Immature natural killer cell (primary cell): Measurements from ENCODE around the gene PKIB. TPM values are rescaled to one million over a fixed set of nuclear protein-coding genes. Genes with fewer than 3 reads are reported as not detected.
"Not testable (repeated sequence)": the region's sequence is repeated elsewhere in the genome, so short reads cannot be mapped to it uniquely, and the experiment has no call there.

ENCODE experiments used
- DNase-seq, 3 donors: peaks; one replicate each; pipeline ENCODE4 v3.0.0; 2022; ENCODE audit warnings: mixed read lengths in 1 of 3
- H3K27ac Mint-ChIP-seq, 6 donors: one replicate each; pipeline ENCODE4 v1.8.0; 2020; ENCODE audit warnings: mixed read lengths in 6 of 6, mild to moderate bottlenecking in 5 of 6, inconsistent platforms in 4 of 6, moderate library complexity in 3 of 6
- H3K27me3 Mint-ChIP-seq, 3 donors: one replicate each; pipeline ENCODE4 v1.8.0; 2020 to 2021; ENCODE audit warnings: low read depth in 3 of 3, mild to moderate bottlenecking in 3 of 3, mixed read lengths in 3 of 3, moderate library complexity in 3 of 3, inconsistent platforms in 1 of 3
- H3K36me3 Mint-ChIP-seq, 3 donors: one replicate each; pipeline ENCODE4 v1.8.0; 2020; ENCODE audit warnings: mixed read lengths in 3 of 3, inconsistent platforms in 2 of 3, mild to moderate bottlenecking in 2 of 3
- H3K4me1 Mint-ChIP-seq, 2 donors: one replicate each; pipeline ENCODE4 v1.8.0; 2020; ENCODE audit warnings: inconsistent platforms in 2 of 2, mild to moderate bottlenecking in 2 of 2, mixed read lengths in 2 of 2, moderate library complexity in 1 of 2
- H3K4me3 Mint-ChIP-seq, 5 donors: one replicate each; pipeline ENCODE4 v1.8.0; 2020; ENCODE audit warnings: mild to moderate bottlenecking in 5 of 5, mixed read lengths in 5 of 5, inconsistent platforms in 3 of 5, moderate library complexity in 3 of 5
- H3K9me3 Mint-ChIP-seq, 6 donors: one replicate each; pipeline ENCODE4 v1.8.0; 2020; ENCODE audit warnings: mild to moderate bottlenecking in 6 of 6, mixed read lengths in 6 of 6, inconsistent platforms in 4 of 6, moderate library complexity in 3 of 6
- polyA plus RNA-seq, 3 donors: library from polyadenylated mRNA; unstranded; fragments of 300-500 nt; fragmentation: Illumina TruSeq; gene quantifications; one replicate each; pipeline ENCODE4 v1.2.3, GENCODE V29; 2021

Gene PKIB
- polyA plus RNA-seq, 3 donors from 2014 or later: 2.1 to 5.0 TPM; not detected in 1

DNA sequence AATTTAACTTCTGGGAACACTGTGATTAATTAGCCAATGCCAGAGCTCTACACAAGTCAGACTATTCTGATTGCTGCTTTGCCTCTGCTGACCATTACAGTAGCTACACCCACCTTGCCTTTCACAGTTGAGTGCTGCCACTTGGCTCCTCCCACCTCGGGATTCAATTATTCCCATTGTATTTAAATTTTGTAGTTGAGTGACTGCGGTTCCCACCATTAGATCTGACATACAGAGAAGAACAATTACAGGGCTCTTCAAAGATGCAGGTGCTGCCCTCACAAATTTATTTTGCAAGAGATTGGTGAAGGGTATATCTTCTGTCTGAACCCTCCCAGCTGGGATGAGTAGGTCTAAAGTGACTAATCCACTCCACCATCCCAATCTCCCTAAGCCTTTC is 11.9 kb upstream of the PKIB start:
- H3K4me3 Mint-ChIP-seq, H3K27ac Mint-ChIP-seq: not testable (repeated sequence)
- H3K9me3 Mint-ChIP-seq: peaks cover 5 to 15% (median 10%) of the 10 kb centered on the region in 6 donors

DNA sequence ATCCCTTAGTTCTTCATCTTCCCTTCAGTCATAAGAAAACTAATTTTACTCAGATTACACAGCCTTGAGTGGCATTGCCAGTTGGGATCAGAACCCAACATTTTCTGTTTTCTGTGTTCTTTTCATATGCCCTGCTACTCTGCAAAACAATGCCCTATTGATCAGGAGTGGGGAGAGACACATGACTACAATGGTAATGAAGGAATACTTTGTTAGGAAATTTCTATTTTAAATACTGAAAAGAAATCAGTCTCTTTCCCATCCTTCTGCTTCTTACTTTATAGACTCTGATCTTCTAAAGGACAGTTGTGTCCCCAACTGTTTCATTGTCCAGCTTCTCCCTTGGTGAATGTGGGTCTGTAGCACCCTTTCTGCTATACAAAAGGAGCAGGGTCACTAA is 5.5 kb upstream of the PKIB start:
- Mint-ChIP-seq H3K36me3 (no peaks in the 10 kb centered on the region), H3K4me3 (no peak overlapping the region), H3K9me3 (peaks cover 0 to 11% (median 3%) of the 10 kb centered on the region in 6 donors), H3K27ac (no peak overlapping the region), H3K27me3 (peaks cover 2 to 6% (median 3%) of the 10 kb centered on the region in 3 donors), H3K4me1 (peaks cover 3 to 6% of the 10 kb centered on the region in 2 donors)
- DNase-seq: no peak

More for the DNA sequence above, 11.9 kb upstream of the PKIB start:
- not testable (repeated sequence) for H3K36me3 Mint-ChIP-seq, DNase-seq, H3K27me3 Mint-ChIP-seq, H3K4me1 Mint-ChIP-seq

DNA sequence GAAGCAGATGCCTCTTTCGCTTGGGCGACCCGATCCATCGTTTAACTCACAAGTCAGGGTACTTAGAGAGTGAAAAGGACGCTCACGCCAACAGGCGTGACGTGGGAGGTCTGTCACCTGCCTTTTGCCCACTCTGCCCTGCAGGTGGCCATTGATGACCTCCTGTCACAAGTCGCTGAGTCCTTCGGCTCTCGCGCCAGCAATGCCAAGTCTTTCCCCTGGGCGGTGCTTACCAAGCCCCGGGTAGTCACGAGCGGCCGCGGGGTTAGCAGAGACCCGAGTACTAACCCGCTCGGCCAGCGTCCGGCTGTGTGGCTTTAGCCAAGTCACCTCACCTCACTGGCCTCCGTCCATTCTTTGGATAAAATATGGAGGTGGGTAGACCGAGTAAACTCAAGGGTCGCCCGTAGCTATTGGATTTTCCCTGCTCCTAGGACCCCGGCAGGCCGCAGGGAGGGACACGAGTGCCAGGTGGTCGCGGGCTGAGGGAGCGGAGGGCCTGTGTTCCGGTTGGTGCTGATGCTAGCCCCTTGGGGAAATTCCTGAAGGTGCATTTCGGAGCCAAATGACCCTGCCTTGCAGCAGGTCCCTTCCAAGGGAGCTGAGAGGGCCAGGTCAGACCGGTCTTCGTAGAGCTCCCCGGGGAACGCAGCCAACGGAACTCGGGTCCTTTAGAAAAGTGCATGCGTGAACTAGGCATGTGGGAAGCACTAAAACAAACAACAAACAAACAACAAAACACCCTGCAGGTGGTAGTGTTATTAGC is 668 bp downstream of the PKIB start:
- H3K4me1 Mint-ChIP-seq: peaks cover 17 to 18% of the 10 kb centered on the region in 2 donors
- DNase-seq: peak in 1 of 3 donors; percentile 0
- no peaks in the 10 kb centered on the region for H3K36me3 Mint-ChIP-seq
- peak overlapping the region; percentile 63 to 79 (median 73) for H3K4me3 Mint-ChIP-seq
- H3K27ac Mint-ChIP-seq: no peak overlapping the region
- peaks cover 0 to 17% (median 2%) of the 10 kb centered on the region in 6 donors for H3K9me3 Mint-ChIP-seq
- peaks cover 7 to 17% (median 8%) of the 10 kb centered on the region in 3 donors for H3K27me3 Mint-ChIP-seq

DNA sequence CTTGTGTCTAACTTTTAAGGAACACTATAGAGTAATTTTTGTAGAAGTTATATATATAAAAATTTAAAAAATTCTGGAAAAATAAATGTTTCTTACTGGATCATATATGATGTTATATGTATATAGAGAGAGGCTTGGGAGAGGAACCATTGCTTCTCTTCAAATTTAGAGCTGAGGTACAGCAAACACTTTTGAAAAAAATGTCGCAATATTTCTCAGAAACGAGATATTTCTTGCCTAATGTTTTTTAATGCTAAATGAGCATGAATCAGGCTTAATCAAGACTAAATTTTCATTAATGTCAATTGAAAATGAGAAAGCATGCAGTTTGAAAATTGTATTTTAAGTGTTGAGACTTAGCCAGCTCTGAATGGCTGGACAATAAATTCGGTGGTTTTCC is 2.6 kb downstream of the PKIB start:
- DNase-seq: no peak
- Mint-ChIP-seq H3K36me3 (no peaks in the 10 kb centered on the region), H3K4me3 (no peak overlapping the region), H3K4me1 (peaks cover 17 to 18% of the 10 kb centered on the region in 2 donors), H3K9me3 (peaks cover 0 to 14% (median 1%) of the 10 kb centered on the region in 6 donors), H3K27me3 (peaks cover 6 to 17% (median 7%) of the 10 kb centered on the region in 3 donors), H3K27ac (no peak overlapping the region)

DNA sequence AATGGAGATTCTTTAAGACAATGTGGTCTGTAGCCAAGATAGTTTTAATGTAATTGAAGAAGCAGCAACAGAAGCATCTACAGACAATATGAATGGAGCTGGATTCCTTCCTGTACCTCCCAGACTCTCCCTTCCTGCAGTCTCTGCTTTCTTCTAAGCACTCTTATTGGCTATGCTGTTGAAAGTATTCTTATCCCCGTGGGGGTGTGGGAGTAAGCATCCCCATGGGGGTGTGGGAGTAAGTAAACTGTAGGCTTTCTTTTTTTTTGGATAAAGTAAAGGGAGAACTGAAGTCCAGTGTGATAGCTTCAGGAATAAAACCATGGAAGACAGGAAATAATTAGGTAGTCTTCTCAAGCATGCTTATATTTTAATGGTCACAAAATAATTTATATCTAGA is 4.1 kb downstream of the PKIB start:
- Mint-ChIP-seq H3K27ac (no peak overlapping the region), H3K4me1 (peaks cover 15 to 18% of the 10 kb centered on the region in 2 donors), H3K4me3 (no peak overlapping the region), H3K9me3 (peaks cover 0 to 11% (median 2%) of the 10 kb centered on the region in 6 donors), H3K27me3 (peaks cover 6 to 17% (median 7%) of the 10 kb centered on the region in 3 donors), H3K36me3 (no peaks in the 10 kb centered on the region)
- no peak for DNase-seq

DNA sequence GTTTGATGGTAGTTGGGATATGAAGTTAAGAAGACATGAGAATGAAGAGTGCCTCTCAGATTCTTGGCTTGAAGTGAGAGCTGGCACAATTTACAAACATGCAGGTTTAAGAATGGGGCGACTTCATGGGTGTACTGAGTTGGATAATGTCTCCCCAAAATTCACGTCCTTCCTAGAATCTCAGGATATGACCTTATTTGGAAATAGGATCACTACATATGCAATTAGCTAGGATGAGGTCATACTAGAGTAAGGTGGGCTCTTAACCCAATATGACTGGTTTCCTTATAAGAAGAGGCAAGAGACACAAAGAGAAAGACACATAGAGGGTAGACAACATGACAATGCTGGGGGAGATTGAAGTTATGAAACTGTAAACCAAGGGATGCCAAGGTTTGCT is 5.2 kb downstream of the PKIB start:
- DNase-seq: no peak
- peaks cover 4 to 16% (median 6%) of the 10 kb centered on the region in 3 donors for H3K27me3 Mint-ChIP-seq
- H3K36me3 Mint-ChIP-seq: no peaks in the 10 kb centered on the region
- H3K27ac Mint-ChIP-seq: no peak overlapping the region
- H3K4me1 Mint-ChIP-seq: peaks cover 7 to 10% of the 10 kb centered on the region in 2 donors
- H3K9me3 Mint-ChIP-seq: peaks cover 0 to 9% (median 3%) of the 10 kb centered on the region in 6 donors
- H3K4me3 Mint-ChIP-seq: no peak overlapping the region

DNA sequence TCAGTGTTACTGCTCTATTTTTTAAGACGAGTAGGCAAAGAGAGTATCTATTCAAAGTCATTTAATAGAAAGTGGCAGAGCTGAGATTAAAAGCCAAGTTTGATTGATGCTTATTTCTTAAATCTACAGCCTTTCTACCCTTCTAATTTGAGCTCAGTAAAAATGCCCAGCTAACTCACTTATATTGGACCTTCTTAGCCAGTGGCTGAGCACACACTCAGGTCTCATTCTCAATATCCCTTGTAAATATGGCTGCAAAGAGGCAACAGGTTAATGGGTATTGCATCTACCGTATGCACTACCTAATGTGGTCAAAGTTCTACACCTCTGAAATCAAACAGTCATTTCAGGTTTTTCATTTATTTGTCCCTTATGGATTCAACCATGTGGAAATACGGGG is 6.7 kb downstream of the PKIB start:
- Mint-ChIP-seq H3K4me3 (no peak overlapping the region), H3K27ac (no peak overlapping the region), H3K4me1 (no peaks in the 10 kb centered on the region), H3K36me3 (no peaks in the 10 kb centered on the region), H3K9me3 (peaks cover 0 to 9% (median 3%) of the 10 kb centered on the region in 6 donors), H3K27me3 (peaks cover 2 to 10% (median 7%) of the 10 kb centered on the region in 3 donors)
- DNase-seq: no peak

DNA sequence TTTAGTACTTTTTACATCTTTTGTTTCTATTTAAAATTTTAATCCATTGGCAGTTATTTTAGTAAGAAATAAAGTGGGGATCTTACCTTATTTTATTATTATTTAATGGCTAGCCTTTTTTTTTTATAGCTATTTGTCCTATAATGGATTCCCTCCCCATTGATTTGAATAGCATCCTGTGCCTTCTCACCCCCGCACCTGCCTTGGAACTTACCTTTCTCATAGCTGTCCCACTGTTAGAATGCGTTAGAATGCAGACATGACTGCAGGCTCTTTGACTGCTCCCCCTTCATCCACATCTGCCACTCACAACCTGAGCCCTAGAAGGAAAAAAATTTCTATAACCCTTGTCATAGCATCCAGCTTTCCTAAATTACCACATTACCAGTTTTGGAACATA is 9.1 kb downstream of the PKIB start:
- Mint-ChIP-seq H3K4me1 (no peaks in the 10 kb centered on the region), H3K9me3 (peaks cover 0 to 9% (median 1%) of the 10 kb centered on the region in 6 donors), H3K36me3 (no peaks in the 10 kb centered on the region), H3K4me3 (no peak overlapping the region), H3K27me3 (peaks cover 2 to 7% (median 3%) of the 10 kb centered on the region in 3 donors), H3K27ac (no peak overlapping the region)
- no peak for DNase-seq

DNA sequence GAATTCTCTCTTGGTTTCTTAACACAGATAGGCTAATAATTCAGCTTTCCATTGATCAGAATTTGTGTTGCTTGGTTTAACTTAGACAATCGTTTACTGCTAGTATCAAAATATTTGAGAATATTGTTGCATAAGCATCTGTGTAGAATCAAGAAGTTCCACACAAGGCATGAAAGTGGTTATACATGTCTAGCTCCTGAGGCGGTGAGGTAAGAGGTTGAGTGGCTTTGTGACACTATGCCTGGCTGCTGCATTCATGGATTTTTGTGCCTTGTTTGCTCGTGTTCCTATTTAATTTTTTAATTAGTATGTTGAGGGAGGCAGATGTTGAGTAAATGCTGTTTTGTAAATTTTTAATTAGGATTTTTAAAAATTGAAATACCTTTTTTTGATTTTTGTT is 10.2 kb downstream of the PKIB start:
- no peak for DNase-seq
- Mint-ChIP-seq H3K27ac (no peak overlapping the region), H3K4me1 (no peaks in the 10 kb centered on the region), H3K36me3 (no peaks in the 10 kb centered on the region), H3K9me3 (peaks cover 0 to 9% (median 0%) of the 10 kb centered on the region in 6 donors), H3K27me3 (peaks cover 2 to 3% (median 3%) of the 10 kb centered on the region in 3 donors), H3K4me3 (no peak overlapping the region)

DNA sequence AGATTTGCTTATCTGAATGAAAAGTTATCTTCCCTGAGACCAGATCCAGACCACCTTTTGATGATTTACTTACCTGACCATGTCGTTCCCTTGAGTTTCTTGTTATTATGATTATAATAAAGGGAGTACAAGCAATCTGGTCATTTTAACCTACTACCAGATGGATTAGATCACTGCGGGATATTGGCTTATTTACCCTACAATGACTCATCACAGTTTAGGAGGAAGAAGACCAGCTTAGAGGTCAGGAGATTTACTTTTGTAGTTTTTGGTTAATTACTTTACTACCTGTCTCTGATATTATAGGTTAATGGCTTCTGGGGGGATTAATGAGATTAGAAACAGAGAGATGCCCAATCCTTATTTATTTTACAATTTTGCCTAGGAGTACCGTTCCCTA is 10.7 kb downstream of the PKIB start:
- Mint-ChIP-seq H3K27me3 (peaks cover 2 to 3% (median 3%) of the 10 kb centered on the region in 3 donors), H3K4me3 (no peak overlapping the region), H3K9me3 (peaks cover 0 to 9% (median 1%) of the 10 kb centered on the region in 6 donors), H3K4me1 (no peaks in the 10 kb centered on the region), H3K36me3 (no peaks in the 10 kb centered on the region), H3K27ac (no peak overlapping the region)
- DNase-seq: no peak

DNA sequence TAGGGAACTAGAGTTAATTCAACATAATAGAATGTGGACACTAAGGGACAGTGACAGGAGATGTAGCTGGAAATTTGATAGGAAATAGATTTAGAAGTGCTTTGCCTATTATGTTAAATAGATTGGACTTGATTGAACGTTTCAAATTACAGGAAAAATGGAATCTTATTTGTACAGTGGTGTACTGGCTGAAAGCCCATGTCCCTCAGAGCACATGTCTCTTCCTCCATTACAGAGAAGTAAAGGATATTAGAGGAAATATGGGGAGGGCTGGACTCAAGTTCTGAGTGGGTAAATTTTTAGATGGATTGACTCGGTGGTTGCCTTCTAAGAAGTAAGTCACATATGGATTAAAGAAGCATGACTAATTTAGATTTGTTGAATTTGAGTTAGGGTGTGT is 11.4 kb downstream of the PKIB start:
- H3K4me1 Mint-ChIP-seq: no peaks in the 10 kb centered on the region
- peaks cover 2 to 3% (median 3%) of the 10 kb centered on the region in 3 donors for H3K27me3 Mint-ChIP-seq
- no peaks in the 10 kb centered on the region for H3K36me3 Mint-ChIP-seq
- no peak overlapping the region for H3K4me3 Mint-ChIP-seq
- H3K27ac Mint-ChIP-seq: no peak overlapping the region
- H3K9me3 Mint-ChIP-seq: peaks cover 0 to 9% (median 1%) of the 10 kb centered on the region in 6 donors
- no peak for DNase-seq

DNA sequence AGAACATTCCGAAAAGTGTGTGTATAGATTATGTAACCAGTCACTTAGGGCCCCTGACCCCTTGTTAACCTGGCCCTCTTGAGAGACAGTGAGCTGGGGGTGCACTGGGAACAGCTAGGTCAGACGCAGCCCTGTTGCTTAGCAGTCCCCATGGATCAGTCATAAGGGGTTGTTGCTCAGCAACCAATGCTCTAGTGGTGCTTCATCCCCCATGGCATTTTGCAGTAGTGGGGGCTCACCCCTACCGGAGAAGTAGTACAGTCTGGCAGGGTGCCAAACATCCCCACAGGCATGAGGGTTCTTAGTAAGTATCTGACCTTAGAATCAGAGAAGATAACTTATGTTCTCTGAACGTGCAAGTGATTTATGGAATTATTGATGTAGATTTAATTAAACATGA is 12.3 kb downstream of the PKIB start:
- Mint-ChIP-seq H3K9me3 (peaks cover 0 to 9% (median 1%) of the 10 kb centered on the region in 6 donors), H3K4me1 (no peaks in the 10 kb centered on the region), H3K36me3 (no peaks in the 10 kb centered on the region), H3K27me3 (peaks cover 2 to 5% (median 3%) of the 10 kb centered on the region in 3 donors), H3K27ac (no peak overlapping the region), H3K4me3 (no peak overlapping the region)
- no peak for DNase-seq

DNA sequence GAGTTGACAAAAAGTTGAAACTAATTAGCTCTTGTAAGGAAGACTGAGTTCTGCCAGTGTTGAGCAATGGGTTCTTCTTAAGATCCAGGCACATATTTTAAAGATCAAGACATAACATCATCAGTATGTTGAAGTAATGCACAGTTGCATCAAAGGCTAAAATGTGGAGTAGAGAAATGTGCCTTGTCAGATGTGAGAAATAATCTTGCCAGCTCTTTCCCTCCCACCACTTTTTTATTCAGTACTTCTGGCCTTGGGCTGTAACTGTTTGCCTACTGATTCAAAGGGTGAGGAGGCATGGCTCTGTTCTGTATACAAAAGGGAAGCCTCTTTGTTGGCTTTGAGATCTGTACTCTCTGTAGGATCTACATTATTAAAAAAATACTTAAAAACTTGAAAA is 13.1 kb downstream of the PKIB start:
- Mint-ChIP-seq H3K4me1 (no peaks in the 10 kb centered on the region), H3K27ac (no peak overlapping the region), H3K36me3 (no peaks in the 10 kb centered on the region), H3K27me3 (peaks cover 2 to 7% (median 3%) of the 10 kb centered on the region in 3 donors), H3K4me3 (no peak overlapping the region), H3K9me3 (peaks cover 0 to 9% (median 1%) of the 10 kb centered on the region in 6 donors)
- no peak for DNase-seq

DNA sequence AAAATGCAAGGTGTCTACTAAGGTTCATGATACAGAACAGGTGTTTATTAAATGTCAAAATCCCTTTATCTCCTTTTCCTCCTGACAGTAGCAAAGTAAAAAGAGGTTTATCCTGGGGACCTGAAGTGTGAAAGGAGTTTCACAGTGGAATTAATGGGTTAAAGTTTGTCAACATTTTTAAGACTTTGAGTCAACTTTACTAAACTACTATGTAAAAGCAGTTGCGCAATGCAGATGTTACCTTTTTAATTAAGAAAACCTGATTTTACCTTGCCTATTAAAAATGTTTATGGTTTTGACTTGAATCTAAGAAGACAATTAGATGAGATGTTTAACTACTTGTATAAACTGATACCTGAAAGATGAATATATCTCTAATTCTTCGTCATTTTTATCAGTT is 14.6 kb downstream of the PKIB start:
- no peak overlapping the region for H3K27ac Mint-ChIP-seq
- H3K36me3 Mint-ChIP-seq: no peaks in the 10 kb centered on the region
- no peaks in the 10 kb centered on the region for H3K4me1 Mint-ChIP-seq
- no peak for DNase-seq
- peaks cover 0 to 8% (median 1%) of the 10 kb centered on the region in 6 donors for H3K9me3 Mint-ChIP-seq
- H3K4me3 Mint-ChIP-seq: no peak overlapping the region
- peaks cover 0 to 7% (median 2%) of the 10 kb centered on the region in 3 donors for H3K27me3 Mint-ChIP-seq
